Measurements from ENCODE around the gene NKX1-1. TPM values are rescaled to one million over a fixed set of nuclear protein-coding genes. Genes with fewer than 3 reads are reported as not detected.

NKX1-1 gene
- total and polyA plus RNA-seq, 9 of the 15 experiments (the other 6 are each of a cell fraction or from before 2014, with no cell fraction given): not detected

GRCh38 chr4:1358421-1359143 is 47.7 kb downstream of the NKX1-1 start (continued):
- TF ChIP-seq DMBX1 (CRISPR knock-in tag; IDR thresholded peaks at IDR 0.05; ENCODE audit: borderline replicate concordance) (no peak), XRCC3 (IDR thresholded peaks at IDR 0.05) (no peak), ZNF75A (CRISPR knock-in tag; IDR thresholded peaks at IDR 0.05) (no peak), HOXB6 (CRISPR knock-in tag; IDR thresholded peaks at IDR 0.05; ENCODE audit: borderline replicate concordance) (no peak), PATZ1 (CRISPR knock-in tag; IDR thresholded peaks at IDR 0.05; ENCODE audit: borderline replicate concordance) (no peak), LARP7 (IDR thresholded peaks at IDR 0.05) (no peak), ZBTB1 (CRISPR knock-in tag; IDR thresholded peaks at IDR 0.05; ENCODE audit: borderline replicate concordance, low read depth) (no peak), MYNN (IDR thresholded peaks at IDR 0.05) (no peak), MYNN (CRISPR knock-in tag; IDR thresholded peaks at IDR 0.05) (no peak), WHSC1 (IDR thresholded peaks at IDR 0.05; ENCODE audit: low read length) (no peak)

Data from K562 (cell line).